HG02852 (cell line): ENCODE results near the gene SYNJ2.

ENCODE experiments used
- ATAC-seq: cut with Tn5 transposase; IDR thresholded peaks from one replicate; pipeline ENCODE4 v1.9.1; 2021; ENCODE audit warnings: mild to moderate bottlenecking, moderate library complexity; ENCODE audit not compliant: unreplicated experiment

Gene SYNJ2

GRCh38 chr6:157981132-157981394 lies 600 bp upstream of the SYNJ2 start:
- ATAC-seq = peak; percentile 26

GRCh38 chr6:157982102-157982562 lies 469 bp downstream of the SYNJ2 start:
- peak; percentile 39 for ATAC-seq

GRCh38 chr6:157982563-157983405 lies 1.1 kb downstream of the SYNJ2 start:
- no peak for ATAC-seq

- ATAC-seq = no peak
Observed at GRCh38 chr6:157983406-157984119, 1.9 kb downstream of the SYNJ2 start.

- ATAC-seq = no peak
Observed at GRCh38 chr6:157984128-157984527, 2.5 kb downstream of the SYNJ2 start.

GRCh38 chr6:157984686-157985225 lies 3.1 kb downstream of the SYNJ2 start:
- no peak for ATAC-seq

GRCh38 chr6:157985378-157986155 lies 3.9 kb downstream of the SYNJ2 start:
- ATAC-seq = no peak

- no peak for ATAC-seq
Observed at GRCh38 chr6:157987788-157988699, 6.4 kb downstream of the SYNJ2 start.

- no peak for ATAC-seq
Observed at GRCh38 chr6:157988700-157989063, 7.0 kb downstream of the SYNJ2 start.

- no peak for ATAC-seq
Observed at GRCh38 chr6:157989541-157990289, 8.1 kb downstream of the SYNJ2 start.

GRCh38 chr6:157990321-157991066 lies 8.8 kb downstream of the SYNJ2 start:
- ATAC-seq = no peak

- ATAC-seq = no peak
Observed at GRCh38 chr6:157991067-157991432, 9.4 kb downstream of the SYNJ2 start.

GRCh38 chr6:157993076-157993475 lies 11.4 kb downstream of the SYNJ2 start:
- no peak for ATAC-seq

GRCh38 chr6:157994125-157994795 lies 12.6 kb downstream of the SYNJ2 start:
- ATAC-seq = no peak

GRCh38 chr6:157995458-157995857 lies 13.8 kb downstream of the SYNJ2 start:
- ATAC-seq = no peak

GRCh38 chr6:157996201-157996712 lies 14.6 kb downstream of the SYNJ2 start:
- ATAC-seq = no peak

GRCh38 chr6:157996918-157997702 lies 15.4 kb downstream of the SYNJ2 start:
- ATAC-seq = no peak
